Prostate gland (tissue), 2 donors: ENCODE data around the gene PTPA. TPM values are rescaled to one million over a fixed set of nuclear protein-coding genes. Genes with fewer than 3 reads are reported as not detected.

Source experiments
- DNase-seq: peaks from one replicate; pipeline ENCODE4 v3.0.0-alpha.2; 2019; ENCODE audit warnings: low spot score
- H3K27ac ChIP-seq, 2 donors: fragments of 200-600 bp; sonication (generic); 2 replicates each; pipeline ENCODE4 v1.5.1; 2017 to 2019
- H3K27me3 ChIP-seq: fragments of 200-600 bp; sonication (generic); replicated peaks from 2 replicates; pipeline ENCODE4 v1.5.1; 2019; ENCODE audit not compliant: insufficient read depth
- H3K36me3 ChIP-seq, 2 donors: fragments of 200-600 bp; sonication (generic); 1 replicate in 1 of 2; 2 replicates in 1 of 2; pipeline versions ENCODE4 v1.5.1 to v1.8.1; 2017 to 2019
- H3K4me1 ChIP-seq: fragments of 200-600 bp; sonication (generic); replicated peaks from 2 replicates; pipeline ENCODE4 v1.5.1; 2019
- H3K4me3 ChIP-seq, 2 donors: fragments of 200-600 bp; sonication (generic); 2 replicates each; pipeline ENCODE4 v1.5.1; 2017 to 2019
- H3K9me3 ChIP-seq: fragments of 200-600 bp; sonication (generic); 2 replicates; pipeline ENCODE4 v1.5.1; 2017
- POLR2A ChIP-seq: fragments of 450-650 bp; IDR thresholded peaks from one replicate; pipeline ENCODE4 v1.6.1; 2016; ENCODE audit warnings: antibody characterized with exemption, mild to moderate bottlenecking
- POLR2AphosphoS5 ChIP-seq: sonication (generic); formaldehyde crosslinking; IDR thresholded peaks from one replicate; pipeline ENCODE4 v1.6.1; 2017; ENCODE audit warnings: antibody characterized with exemption
- WGBS: methylation state at CpG from one replicate; pipeline ENCODE4 v1.1.5; 2018; 5-methylcytosine and 5-hydroxymethylcytosine counted together
- intact Hi-C: fragments of 100-400 bp; cut with DNase I; formaldehyde crosslinking; loops from one replicate; pipeline ENCODE4 v1.14.2; 2022
- total RNA-seq, 2 donors: library from RNA; depleted of rRNA; stranded (reverse); fragments of >200 nt; gene quantifications; one replicate each; pipeline ENCODE4 v1.1.0, GENCODE V29; 2016
- TF ChIP-seq, protein P1 (sequence below), 4 experiments: fragments of 200-600 bp in 2 of 4; fragments of 450-650 bp in 2 of 4; sonication (generic) in 2 of 4; IDR thresholded peaks; 1 replicate in 3 of 4; 2 replicates in 1 of 4; pipeline ENCODE4 v1.5.1; 2016 to 2019; ENCODE audit warnings: antibody characterized with exemption in 4 of 4, mild to moderate bottlenecking in 2 of 4, moderate library complexity in 2 of 4

The PTPA gene
- total RNA-seq, 2 donors from 2014 or later = 165 to 173 TPM

DNA sequence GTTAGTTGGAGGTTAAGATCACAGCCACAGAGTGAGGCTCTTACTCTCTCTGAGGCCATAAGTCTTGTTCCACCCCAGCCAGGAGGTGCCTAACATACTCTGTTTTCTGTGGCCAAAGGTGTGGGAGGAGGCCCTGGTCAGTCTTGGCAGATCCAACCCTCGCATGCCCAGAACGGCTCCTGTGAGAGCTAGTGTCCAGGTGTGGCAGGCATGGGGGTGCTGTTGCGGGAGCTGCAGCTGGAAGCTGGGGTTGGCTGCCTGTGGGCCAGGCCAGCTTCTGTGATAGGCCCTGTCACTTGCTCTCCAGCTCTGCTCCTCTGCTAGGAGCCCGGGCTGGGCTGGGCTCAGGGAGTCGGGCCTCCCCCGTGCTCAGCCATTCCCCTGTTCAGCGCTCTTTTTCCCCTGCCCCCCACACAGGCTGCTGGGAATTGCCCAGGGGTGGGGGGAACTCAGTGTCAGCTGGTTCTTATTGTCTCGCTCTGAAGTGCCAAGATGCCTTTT, 35.3 kb downstream of the PTPA start:
- intact Hi-C loops = loop anchor here (2.0 kb wide), 1 partner anchor 22 kb away; no protein-coding TSS in a partner anchor
- Histone ChIP-seq H3K9me3 (no peaks in the 10 kb centered on the region), H3K36me3 (peaks cover 4 to 6% of the 10 kb centered on the region in 2 donors), H3K4me1 (peaks cover 44% of the 10 kb centered on the region), H3K27ac (peak overlapping the region; percentile 46 to 74), H3K4me3 (no peak overlapping the region), H3K27me3 (no peaks in the 10 kb centered on the region)
- DNase-seq = no peak
- TF ChIP-seq POLR2AphosphoS5 (no peak), POLR2A (no peak)
- TF ChIP-seq, protein P1, sequence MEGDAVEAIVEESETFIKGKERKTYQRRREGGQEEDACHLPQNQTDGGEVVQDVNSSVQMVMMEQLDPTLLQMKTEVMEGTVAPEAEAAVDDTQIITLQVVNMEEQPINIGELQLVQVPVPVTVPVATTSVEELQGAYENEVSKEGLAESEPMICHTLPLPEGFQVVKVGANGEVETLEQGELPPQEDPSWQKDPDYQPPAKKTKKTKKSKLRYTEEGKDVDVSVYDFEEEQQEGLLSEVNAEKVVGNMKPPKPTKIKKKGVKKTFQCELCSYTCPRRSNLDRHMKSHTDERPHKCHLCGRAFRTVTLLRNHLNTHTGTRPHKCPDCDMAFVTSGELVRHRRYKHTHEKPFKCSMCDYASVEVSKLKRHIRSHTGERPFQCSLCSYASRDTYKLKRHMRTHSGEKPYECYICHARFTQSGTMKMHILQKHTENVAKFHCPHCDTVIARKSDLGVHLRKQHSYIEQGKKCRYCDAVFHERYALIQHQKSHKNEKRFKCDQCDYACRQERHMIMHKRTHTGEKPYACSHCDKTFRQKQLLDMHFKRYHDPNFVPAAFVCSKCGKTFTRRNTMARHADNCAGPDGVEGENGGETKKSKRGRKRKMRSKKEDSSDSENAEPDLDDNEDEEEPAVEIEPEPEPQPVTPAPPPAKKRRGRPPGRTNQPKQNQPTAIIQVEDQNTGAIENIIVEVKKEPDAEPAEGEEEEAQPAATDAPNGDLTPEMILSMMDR (IDR thresholded peaks at IDR 0.05) = no peak
- 34% methylated on average over 7 of the region's 8 CpGs for WGBS

DNA sequence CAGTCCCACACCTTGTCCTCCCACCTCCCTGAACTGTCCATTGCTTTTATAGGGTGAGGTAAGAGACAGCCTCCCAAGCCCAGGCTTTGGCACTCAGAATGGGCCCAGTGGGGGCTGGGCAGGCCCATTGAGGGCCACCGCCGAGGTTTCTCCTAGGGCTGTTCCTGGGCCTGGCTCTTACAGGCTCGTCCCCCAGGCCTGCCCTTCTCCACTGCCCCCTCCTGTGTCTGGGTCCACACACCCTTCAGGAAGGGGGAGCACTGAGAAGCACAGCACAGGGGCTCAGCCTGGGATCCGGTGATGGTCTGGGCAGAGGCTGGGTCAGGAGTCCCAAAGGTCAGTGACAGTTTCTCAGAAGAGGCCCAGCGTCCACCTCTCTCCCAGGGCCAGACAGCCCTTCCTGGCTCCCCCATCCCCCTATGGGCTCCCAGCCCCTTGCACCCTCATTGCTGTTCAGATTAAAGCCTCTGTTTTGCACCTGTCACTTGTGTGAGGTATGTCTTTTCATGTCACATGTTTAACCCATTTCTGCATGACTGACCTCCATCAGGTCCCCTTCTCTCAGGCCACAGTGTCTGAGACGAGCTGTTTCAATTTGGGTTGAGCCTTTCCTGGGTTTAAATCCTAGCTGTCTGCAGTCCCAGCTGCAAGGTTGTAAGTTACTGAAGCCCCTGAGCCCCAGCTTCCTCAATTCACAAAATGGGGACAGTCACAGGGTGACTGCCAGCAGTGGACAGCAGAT, 37.4 kb downstream of the PTPA start:
- TF ChIP-seq POLR2AphosphoS5 (no peak), POLR2A (no peak)
- Histone ChIP-seq H3K27me3 (no peaks in the 10 kb centered on the region), H3K36me3 (peaks cover 4 to 6% of the 10 kb centered on the region in 2 donors), H3K4me3 (no peak overlapping the region), H3K4me1 (peaks cover 23% of the 10 kb centered on the region), H3K27ac (peak overlapping the region in 1 of 2 donors; percentile 74), H3K9me3 (no peaks in the 10 kb centered on the region)
- no peak for DNase-seq
- intact Hi-C loops = no loop called here
- WGBS = 62% methylated on average over 6 of the region's 6 CpGs

DNA sequence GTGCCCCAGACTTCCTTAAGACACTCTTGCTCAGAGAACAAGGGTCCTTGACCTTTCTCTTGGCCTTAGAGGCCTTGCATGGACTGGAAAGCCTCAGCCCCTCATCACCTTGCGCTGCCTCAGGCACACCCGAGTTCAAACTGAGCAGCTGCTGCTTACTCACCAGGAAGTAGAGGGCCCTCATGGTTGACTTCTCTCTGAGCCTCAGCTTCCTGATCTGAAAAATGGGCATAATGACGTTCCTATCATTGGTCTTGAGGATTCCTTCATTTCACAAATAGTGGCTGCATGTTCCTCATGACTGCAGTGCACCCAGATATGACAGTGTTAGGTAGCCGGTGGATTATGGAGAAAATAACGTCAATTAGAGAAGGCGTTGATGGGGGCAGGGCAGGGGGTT, 38.2 kb downstream of the PTPA start:
- H3K27ac ChIP-seq = no peak overlapping the region

DNA sequence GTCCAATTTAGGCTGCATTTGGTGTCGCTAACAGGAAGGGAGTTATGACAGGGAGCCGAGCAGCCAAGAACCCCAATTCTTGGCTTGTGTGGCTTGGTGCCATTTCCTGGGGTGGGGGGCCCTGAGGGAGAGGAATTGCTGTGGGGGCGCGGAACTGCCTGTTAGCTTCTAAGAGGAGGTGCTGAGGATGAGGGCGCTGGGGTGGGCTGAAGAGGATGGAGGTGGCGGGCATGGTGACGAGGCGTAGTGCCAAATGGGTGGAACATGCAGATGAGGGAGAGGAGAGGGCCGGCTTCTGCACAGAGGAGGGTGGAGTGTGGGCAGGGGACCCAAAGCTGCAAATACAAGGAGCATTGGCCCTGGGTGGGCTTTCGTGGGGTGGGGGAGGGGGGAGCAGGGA, 38.9 kb downstream of the PTPA start:
- Histone ChIP-seq H3K36me3 (peaks cover 4 to 6% of the 10 kb centered on the region in 2 donors), H3K27ac (no peak overlapping the region), H3K4me3 (no peak overlapping the region), H3K27me3 (no peaks in the 10 kb centered on the region), H3K4me1 (peaks cover 17% of the 10 kb centered on the region), H3K9me3 (no peaks in the 10 kb centered on the region)
- intact Hi-C loops = no loop called here
- WGBS = 82% methylated on average over 10 of the region's 10 CpGs
- no peak for TF ChIP-seq POLR2AphosphoS5
- DNase-seq = no peak

More for the DNA sequence above, 38.2 kb downstream of the PTPA start:
- no peaks in the 10 kb centered on the region for H3K27me3 ChIP-seq
- H3K4me1 ChIP-seq = peaks cover 20% of the 10 kb centered on the region
- H3K36me3 ChIP-seq = peaks cover 4 to 6% of the 10 kb centered on the region in 2 donors
- DNase-seq = no peak
- WGBS = 88% methylated on average over 6 of the region's 6 CpGs
- no peak overlapping the region for H3K4me3 ChIP-seq
- intact Hi-C loops = no loop called here
- TF ChIP-seq POLR2AphosphoS5 (no peak), POLR2A (no peak)
- TF ChIP-seq, protein P1 (IDR thresholded peaks at IDR 0.05) = no peak
- H3K9me3 ChIP-seq = no peaks in the 10 kb centered on the region

DNA sequence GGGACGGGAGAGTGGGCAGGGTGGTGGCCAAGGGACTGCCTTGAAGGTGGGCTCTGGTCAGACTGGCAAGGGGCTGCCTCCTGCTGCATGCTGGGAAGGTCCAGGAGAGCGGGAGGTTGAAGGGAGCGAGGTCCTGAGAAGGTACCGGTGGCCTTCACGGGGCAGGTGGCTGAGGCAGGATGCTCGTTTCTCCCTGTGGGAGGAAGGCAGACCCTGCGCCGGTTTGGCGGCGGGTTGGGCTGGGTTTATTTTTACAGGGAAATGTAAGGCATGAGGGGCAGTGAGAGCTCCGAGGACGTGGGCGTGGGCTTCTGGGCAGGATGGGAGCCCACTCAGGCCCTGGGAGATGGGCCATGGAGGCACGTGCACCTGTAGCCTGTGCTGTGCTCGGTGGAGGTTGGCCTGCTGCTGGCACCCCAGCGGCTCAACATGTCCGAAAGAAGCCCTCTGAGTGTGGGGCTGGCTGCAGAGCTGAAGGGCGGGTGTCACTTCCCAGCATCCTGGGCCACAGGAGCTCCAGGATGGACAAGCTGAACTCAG, 39.5 kb downstream of the PTPA start:
- Histone ChIP-seq H3K4me1 (peaks cover 11% of the 10 kb centered on the region), H3K36me3 (peaks cover 4 to 6% of the 10 kb centered on the region in 2 donors), H3K27me3 (no peaks in the 10 kb centered on the region), H3K27ac (no peak overlapping the region), H3K9me3 (no peaks in the 10 kb centered on the region), H3K4me3 (no peak overlapping the region)
- WGBS = 79% methylated on average over 18 of the region's 18 CpGs
- no peak for DNase-seq
- no peak for TF ChIP-seq POLR2A
- intact Hi-C loops = no loop called here

DNA sequence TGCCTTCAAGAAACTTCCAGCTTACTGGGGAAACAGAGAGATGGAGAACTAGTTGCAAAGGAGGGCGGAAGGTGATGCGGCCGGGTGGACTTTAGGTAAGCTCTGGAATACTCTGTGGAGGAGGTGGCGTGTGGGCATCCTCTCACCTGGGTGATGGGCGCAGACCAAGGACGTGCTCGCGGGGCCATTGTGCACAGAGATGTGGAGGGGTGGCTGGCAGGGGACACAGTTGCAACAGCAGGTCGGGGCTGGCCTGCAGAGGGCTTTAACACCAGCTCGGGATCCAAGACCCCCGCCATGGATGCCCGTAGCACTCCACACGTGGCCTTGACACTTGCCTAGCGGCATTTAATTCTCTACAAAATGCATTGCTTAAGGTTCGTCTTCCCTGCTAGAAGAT, 40.3 kb downstream of the PTPA start:
- intact Hi-C loops = no loop called here

More for the DNA sequence above, 40.3 kb downstream of the PTPA start:
- H3K4me3 ChIP-seq = no peak overlapping the region
- TF ChIP-seq, protein P1 (IDR thresholded peaks at IDR 0.05) = no peak
- TF ChIP-seq POLR2AphosphoS5 (no peak), POLR2A (no peak)
- H3K27me3 ChIP-seq = no peaks in the 10 kb centered on the region
- DNase-seq = no peak
- no peak overlapping the region for H3K27ac ChIP-seq
- no peaks in the 10 kb centered on the region for H3K9me3 ChIP-seq
- H3K36me3 ChIP-seq = peaks cover 4 to 6% of the 10 kb centered on the region in 2 donors
- 86% methylated on average over 15 of the region's 15 CpGs for WGBS
- peaks cover 4% of the 10 kb centered on the region for H3K4me1 ChIP-seq
